GM10847 (cell line): ENCODE data around the gene ATG4A.

Experiments
- POLR2A ChIP-seq: IDR thresholded peaks from 2 replicates; pipeline ENCODE4 v1.6.1; 2011; ENCODE audit not compliant: insufficient read length; ENCODE audit errors: extremely low read depth

Gene ATG4A

GRCh38 chrX:108177351-108178142 is 86.0 kb downstream of the ATG4A start:
- no peak for TF ChIP-seq POLR2A

- TF ChIP-seq POLR2A: no peak
These were observed 86.5 kb downstream of the ATG4A start for GRCh38 chrX:108178143-108178498.

GRCh38 chrX:108186811-108187210 is 95.2 kb downstream of the ATG4A start:
- TF ChIP-seq POLR2A: no peak

GRCh38 chrX:108198420-108198819 is 106.8 kb downstream of the ATG4A start:
- TF ChIP-seq POLR2A: no peak

- TF ChIP-seq POLR2A: no peak
These were observed 107.5 kb downstream of the ATG4A start for GRCh38 chrX:108199041-108199440.

GRCh38 chrX:108199691-108200090 is 108.1 kb downstream of the ATG4A start:
- no peak for TF ChIP-seq POLR2A

GRCh38 chrX:108203540-108203939 is 112.0 kb downstream of the ATG4A start:
- no peak for TF ChIP-seq POLR2A
